Kidney epithelial cell (primary cell): ENCODE measurements around the gene LYRM1. TPM values are rescaled to one million over a fixed set of nuclear protein-coding genes. Genes with fewer than 3 reads are reported as not detected.

Experiments used
- DNase-seq: peaks from one replicate; pipeline ENCODE4 v3.0.0-alpha.2; 2010; ENCODE audit warnings: low read depth
- H3K27me3 ChIP-seq: 2 replicates; pipeline ENCODE4 v1.6.0; 2011; ENCODE audit warnings: low read length; ENCODE audit not compliant: control insufficient read depth, insufficient read depth
- H3K36me3 ChIP-seq: 2 replicates; pipeline ENCODE4 v1.5.1; 2011; ENCODE audit warnings: low read length; ENCODE audit not compliant: control insufficient read depth, insufficient read depth
- H3K4me3 ChIP-seq: 2 replicates; pipeline ENCODE4 v1.5.1; 2011; ENCODE audit warnings: low read depth, mild to moderate bottlenecking, control low read depth, low read length
- total RNA-seq: library from RNA; depleted of rRNA; stranded (reverse); fragments of >200 nt; gene quantifications from 2 replicates; pipeline ENCODE4 v1.2.3, GENCODE V29; 2015
- TF ChIP-seq, protein P1 (sequence below): IDR thresholded peaks from 2 replicates; pipeline ENCODE4 v1.5.1; 2011; ENCODE audit warnings: mild to moderate bottlenecking, moderate library complexity, low read length, control low read depth, inconsistent platforms; ENCODE audit not compliant: insufficient read depth, poor library complexity, severe bottlenecking

Gene LYRM1
- total RNA-seq, 1 donor from 2014 or later = 64.8 TPM

- DNase-seq = no peak
- Histone ChIP-seq H3K36me3 (no peaks in the 10 kb centered on the region), H3K4me3 (no peak overlapping the region), H3K27me3 (no peaks in the 10 kb centered on the region)
- TF ChIP-seq, protein P1, sequence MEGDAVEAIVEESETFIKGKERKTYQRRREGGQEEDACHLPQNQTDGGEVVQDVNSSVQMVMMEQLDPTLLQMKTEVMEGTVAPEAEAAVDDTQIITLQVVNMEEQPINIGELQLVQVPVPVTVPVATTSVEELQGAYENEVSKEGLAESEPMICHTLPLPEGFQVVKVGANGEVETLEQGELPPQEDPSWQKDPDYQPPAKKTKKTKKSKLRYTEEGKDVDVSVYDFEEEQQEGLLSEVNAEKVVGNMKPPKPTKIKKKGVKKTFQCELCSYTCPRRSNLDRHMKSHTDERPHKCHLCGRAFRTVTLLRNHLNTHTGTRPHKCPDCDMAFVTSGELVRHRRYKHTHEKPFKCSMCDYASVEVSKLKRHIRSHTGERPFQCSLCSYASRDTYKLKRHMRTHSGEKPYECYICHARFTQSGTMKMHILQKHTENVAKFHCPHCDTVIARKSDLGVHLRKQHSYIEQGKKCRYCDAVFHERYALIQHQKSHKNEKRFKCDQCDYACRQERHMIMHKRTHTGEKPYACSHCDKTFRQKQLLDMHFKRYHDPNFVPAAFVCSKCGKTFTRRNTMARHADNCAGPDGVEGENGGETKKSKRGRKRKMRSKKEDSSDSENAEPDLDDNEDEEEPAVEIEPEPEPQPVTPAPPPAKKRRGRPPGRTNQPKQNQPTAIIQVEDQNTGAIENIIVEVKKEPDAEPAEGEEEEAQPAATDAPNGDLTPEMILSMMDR = no peak
Observed at GRCh38 chr16:20916289-20916688, 15.7 kb downstream of the LYRM1 start.

- TF ChIP-seq, protein P1 = no peak
- no peak for DNase-seq
- no peaks in the 10 kb centered on the region for H3K36me3 ChIP-seq
- H3K4me3 ChIP-seq = no peak overlapping the region
- H3K27me3 ChIP-seq = no peaks in the 10 kb centered on the region
Observed at GRCh38 chr16:20916942-20917341, 16.4 kb downstream of the LYRM1 start.

DNA sequence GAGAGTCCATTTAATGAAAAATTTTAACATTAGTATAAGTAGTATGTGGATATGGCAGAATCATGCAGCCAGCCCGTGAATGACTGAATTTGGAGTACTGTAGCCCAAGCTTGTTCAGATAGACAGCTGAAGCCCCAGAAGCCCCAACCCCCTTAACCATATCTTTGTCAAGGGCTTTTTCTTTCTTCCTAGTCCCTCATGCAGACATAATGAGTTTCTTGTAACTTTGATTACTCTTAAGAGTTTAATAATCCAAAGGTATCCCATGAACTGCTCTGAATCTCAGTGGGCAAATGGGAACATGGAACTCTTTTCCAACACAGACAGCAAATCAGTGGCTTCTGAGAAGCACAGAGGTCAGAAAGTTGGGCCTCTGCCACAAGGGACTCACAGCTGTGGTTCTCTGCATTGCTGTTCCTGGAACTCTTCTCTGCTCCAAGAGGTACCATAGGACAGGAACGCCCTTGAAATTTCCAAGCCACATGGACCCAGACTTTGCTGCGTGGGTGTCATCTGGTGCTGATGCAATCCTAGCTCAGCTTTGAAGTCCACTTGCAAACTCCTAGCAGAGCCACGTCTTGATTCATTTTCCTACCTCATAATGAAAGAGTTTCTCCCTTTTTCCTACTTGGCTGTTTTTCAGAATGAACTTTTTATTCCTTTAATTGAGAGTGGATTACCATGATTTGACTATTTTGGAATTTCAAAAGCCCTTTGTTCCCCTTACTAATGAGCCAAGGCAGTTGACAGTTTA, 18.1 kb downstream of the LYRM1 start:
- TF ChIP-seq, protein P1 = no peak
- DNase-seq = no peak
- no peak overlapping the region for H3K4me3 ChIP-seq
- H3K36me3 ChIP-seq = no peaks in the 10 kb centered on the region
- H3K27me3 ChIP-seq = no peaks in the 10 kb centered on the region

DNA sequence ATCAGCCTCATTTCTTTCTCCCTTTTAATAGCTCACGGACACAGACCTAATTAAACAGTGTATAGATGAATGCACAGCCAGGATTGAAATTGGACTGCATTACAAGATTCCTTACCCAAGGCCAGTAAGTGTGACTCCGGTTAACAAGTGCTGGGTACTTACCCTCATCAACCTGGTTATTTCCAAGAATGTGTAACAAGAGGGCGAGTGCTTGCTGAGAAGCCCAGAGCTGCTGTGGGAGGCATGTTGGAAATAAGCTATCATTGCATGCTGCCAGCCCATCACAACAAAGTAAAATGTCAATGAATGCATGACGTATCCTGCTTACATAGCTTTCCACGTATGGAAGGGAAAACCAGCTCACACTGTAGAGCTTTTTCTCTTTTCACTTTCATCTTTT, 19.5 kb downstream of the LYRM1 start:
- DNase-seq = no peak
- Histone ChIP-seq H3K27me3 (no peaks in the 10 kb centered on the region), H3K36me3 (no peaks in the 10 kb centered on the region), H3K4me3 (no peak overlapping the region)
- TF ChIP-seq, protein P1 = no peak

DNA sequence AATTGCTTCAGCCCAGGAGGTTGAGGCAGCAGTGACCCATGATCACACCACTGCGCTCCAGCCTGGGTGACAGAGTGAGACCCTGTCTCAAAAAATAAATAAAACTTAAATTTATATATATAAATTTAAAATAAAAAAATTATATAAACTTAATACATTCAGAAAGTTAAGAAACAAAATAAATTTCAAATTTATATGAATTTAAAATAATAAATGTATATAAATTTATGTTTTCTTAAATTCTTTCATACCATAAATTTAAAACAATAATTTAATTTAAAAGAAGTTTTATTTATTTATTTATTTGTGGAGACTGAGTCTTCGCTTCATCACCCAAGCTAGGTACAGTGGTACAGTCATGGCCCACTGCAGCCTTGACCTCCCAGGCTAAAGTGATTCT, 20.2 kb downstream of the LYRM1 start:
- TF ChIP-seq, protein P1 = no peak
- H3K4me3 ChIP-seq = no peak overlapping the region
- no peaks in the 10 kb centered on the region for H3K36me3 ChIP-seq
- H3K27me3 ChIP-seq = no peaks in the 10 kb centered on the region
- no peak for DNase-seq

GRCh38 chr16:20923876-20924275, 23.3 kb downstream of the LYRM1 start:
- H3K36me3 ChIP-seq = no peaks in the 10 kb centered on the region
- TF ChIP-seq, protein P1 = no peak
- no peaks in the 10 kb centered on the region for H3K27me3 ChIP-seq

More at GRCh38 chr16:20923876-20924275, 23.3 kb downstream of the LYRM1 start:
- no peak for DNase-seq
- no peak overlapping the region for H3K4me3 ChIP-seq
